Measurements from ENCODE around the gene BCAS3.

BCAS3 gene

GRCh38 chr17:61411261-61412142 is 733.9 kb downstream of the BCAS3 start:
- peak; percentile 12 for ATAC-seq (replicated peaks; ENCODE audit: extremely low read depth, poor library complexity, severe bottlenecking)
- no peak overlapping the region for H3K27ac Mint-ChIP-seq (ENCODE audit: low read depth)
- peaks cover 9% of the 10 kb centered on the region for H3K36me3 Mint-ChIP-seq (ENCODE audit: insufficient read depth)
- H3K4me1 Mint-ChIP-seq, result peaks cover 15% of the 10 kb centered on the region
- peak; percentile 16 to 22 for DNase-seq (ENCODE audit: low spot score in 2 of 2)
- peak overlapping the region; percentile 74 for H3K4me3 Mint-ChIP-seq
- H3K27me3 Mint-ChIP-seq, result peaks cover 38% of the 10 kb centered on the region
- no peaks in the 10 kb centered on the region for H3K9me3 Mint-ChIP-seq

DNA sequence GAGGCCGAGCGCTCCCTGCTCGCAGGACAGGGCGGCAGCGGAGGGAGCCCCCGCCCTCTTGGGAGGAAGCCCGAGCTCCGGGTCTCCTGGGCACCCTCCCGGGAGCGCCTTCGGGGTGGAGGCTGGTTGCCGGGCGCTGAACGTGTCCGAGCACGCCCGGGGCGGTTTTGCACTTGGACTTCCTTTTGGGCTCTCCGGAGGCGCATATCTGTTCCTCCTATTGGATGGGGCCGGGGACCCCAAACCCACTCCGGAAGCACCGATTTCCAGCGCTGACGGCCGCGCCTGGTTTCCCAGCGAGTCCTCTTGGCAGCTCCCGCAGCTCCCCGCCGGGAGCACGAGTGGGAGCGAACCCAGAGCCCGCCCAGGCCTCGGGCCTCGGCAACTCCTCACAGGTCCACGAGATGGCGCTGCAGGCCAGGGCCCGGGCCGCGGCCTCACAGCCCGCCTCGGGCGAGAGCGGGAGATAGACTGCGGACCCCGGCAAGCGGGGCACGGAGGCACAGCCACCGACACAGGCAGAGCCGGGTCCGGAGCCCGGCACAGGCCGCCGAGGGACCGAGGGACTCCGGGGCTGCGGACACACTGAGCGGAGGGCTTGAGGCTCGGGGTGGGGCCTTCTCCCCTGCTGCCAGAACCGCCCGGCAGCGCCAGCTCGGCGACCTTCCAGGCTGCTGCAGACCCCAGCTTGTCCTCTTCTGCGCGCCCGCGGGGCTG is 734.6 kb downstream of the BCAS3 start:
- DNase-seq (ENCODE audit: low spot score in 2 of 2) (peak; percentile 73 to 83), ATAC-seq (replicated peaks; ENCODE audit: extremely low read depth, poor library complexity, severe bottlenecking) (peak; percentile 77)
- peaks cover 30% of the 10 kb centered on the region for H3K27me3 Mint-ChIP-seq
- H3K9me3 Mint-ChIP-seq, result no peaks in the 10 kb centered on the region
- H3K4me1 Mint-ChIP-seq, result peaks cover 15% of the 10 kb centered on the region
- peaks cover 12% of the 10 kb centered on the region for H3K36me3 Mint-ChIP-seq (ENCODE audit: insufficient read depth)
- H3K27ac Mint-ChIP-seq (ENCODE audit: low read depth), result no peak overlapping the region
- H3K4me3 Mint-ChIP-seq, result peak overlapping the region; percentile 74

- Mint-ChIP-seq H3K9me3 (no peaks in the 10 kb centered on the region), H3K27me3 (peaks cover 22% of the 10 kb centered on the region), H3K27ac (ENCODE audit: low read depth) (no peak overlapping the region), H3K4me1 (peaks cover 15% of the 10 kb centered on the region), H3K4me3 (peak overlapping the region; percentile 74), H3K36me3 (ENCODE audit: insufficient read depth) (peaks cover 12% of the 10 kb centered on the region)
- DNase-seq (ENCODE audit: low spot score in 2 of 2) (no peak), ATAC-seq (replicated peaks; ENCODE audit: extremely low read depth, poor library complexity, severe bottlenecking) (no peak)
Observed at GRCh38 chr17:61412860-61413660, 735.4 kb downstream of the BCAS3 start.

DNA sequence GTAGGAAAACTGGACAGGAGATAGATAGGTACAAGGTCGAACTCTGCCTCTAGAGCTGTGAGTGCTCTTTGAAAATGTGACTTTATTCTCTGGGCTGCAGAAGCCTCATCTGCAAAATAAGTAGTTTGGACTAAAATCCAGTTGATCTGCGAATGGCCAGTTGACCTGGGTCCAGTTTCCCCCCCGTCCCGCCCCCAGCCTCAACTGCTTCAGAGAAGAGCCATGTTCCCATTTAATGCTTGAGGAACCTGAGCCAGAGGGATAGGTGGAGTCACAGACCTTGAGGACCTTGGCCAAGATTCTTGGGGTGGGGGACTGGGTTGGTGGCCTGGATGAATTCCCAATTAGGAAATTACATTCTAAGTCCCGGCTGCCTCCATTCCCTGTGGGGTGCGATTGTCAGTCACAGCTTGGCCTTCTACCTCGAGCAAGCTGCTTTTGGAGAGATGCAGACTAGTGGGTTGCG is 736.0 kb downstream of the BCAS3 start:
- DNase-seq (ENCODE audit: low spot score in 2 of 2) (no peak), ATAC-seq (replicated peaks; ENCODE audit: extremely low read depth, poor library complexity, severe bottlenecking) (no peak)
- Mint-ChIP-seq H3K27me3 (peaks cover 17% of the 10 kb centered on the region), H3K36me3 (ENCODE audit: insufficient read depth) (peaks cover 9% of the 10 kb centered on the region), H3K4me3 (peak overlapping the region; percentile 74), H3K9me3 (no peaks in the 10 kb centered on the region), H3K4me1 (peaks cover 12% of the 10 kb centered on the region), H3K27ac (ENCODE audit: low read depth) (no peak overlapping the region)

GRCh38 chr17:61414141-61414935 is 736.7 kb downstream of the BCAS3 start:
- Mint-ChIP-seq H3K9me3 (no peaks in the 10 kb centered on the region), H3K4me3 (no peak overlapping the region), H3K27me3 (peaks cover 19% of the 10 kb centered on the region), H3K27ac (ENCODE audit: low read depth) (no peak overlapping the region), H3K36me3 (ENCODE audit: insufficient read depth) (peaks cover 8% of the 10 kb centered on the region), H3K4me1 (peaks cover 10% of the 10 kb centered on the region)
- no peak for DNase-seq (ENCODE audit: low spot score in 2 of 2)
- ATAC-seq (replicated peaks; ENCODE audit: extremely low read depth, poor library complexity, severe bottlenecking), result no peak

DNA sequence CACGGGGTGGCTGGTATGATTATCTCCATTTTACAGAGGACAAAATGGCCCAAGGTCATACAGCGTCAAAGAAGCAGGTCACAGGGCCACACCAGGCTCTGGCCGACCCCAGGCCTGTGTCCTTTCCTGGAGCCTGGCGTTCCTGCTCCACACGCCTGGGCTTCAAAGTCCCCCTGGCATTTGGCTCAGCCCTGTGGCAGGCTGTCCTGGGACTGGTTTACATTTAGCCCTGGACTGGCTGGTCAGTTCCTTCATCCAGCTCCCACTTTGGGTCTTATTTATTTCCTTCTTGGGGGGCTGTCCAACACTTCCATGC is 737.2 kb downstream of the BCAS3 start:
- Mint-ChIP-seq H3K4me3 (no peak overlapping the region), H3K9me3 (no peaks in the 10 kb centered on the region)
- no peak for ATAC-seq (replicated peaks; ENCODE audit: extremely low read depth, poor library complexity, severe bottlenecking)

DNA sequence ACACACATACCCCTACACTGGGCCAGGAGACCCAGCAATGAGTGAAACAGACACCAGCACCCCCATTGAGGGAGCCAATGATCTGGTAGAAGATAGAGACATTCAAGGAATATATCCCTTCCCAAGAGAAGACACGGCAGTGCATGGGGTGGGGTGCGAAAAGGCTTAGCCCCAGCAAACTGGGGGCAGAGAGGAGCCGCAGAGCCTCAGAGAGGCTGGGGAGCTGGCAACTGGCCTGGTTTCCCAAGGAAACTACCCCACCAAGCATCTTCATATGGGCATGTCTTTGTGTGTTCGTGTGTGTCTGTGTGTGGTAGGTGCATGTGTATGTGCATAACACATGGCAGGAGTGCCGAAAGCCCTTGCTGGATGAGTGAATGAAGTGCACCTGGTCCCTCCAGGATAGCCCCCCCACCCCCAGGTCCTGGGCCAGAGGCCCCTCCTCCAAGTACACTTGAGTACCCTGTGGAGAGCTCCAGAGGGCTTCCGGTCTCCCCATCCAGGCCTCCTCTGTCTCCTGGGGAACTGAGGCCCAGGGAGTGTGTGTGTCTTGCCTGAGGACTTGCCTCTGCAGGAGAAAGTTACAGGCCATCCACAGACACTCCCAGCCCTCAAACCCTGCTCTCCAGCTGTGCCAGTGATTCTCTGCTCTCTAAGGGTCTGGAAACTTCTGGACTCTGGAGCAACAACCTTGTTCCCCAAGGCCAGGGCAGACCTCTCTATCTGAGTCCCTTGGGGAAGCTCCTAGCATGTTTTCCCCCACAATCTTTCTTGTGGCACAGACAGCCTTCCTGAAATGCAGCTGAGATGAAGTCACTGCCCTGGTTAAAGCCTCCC is 737.9 kb downstream of the BCAS3 start:
- peaks cover 1% of the 10 kb centered on the region for H3K4me1 Mint-ChIP-seq
- ATAC-seq (replicated peaks; ENCODE audit: extremely low read depth, poor library complexity, severe bottlenecking) (no peak), DNase-seq (ENCODE audit: low spot score in 2 of 2) (no peak)
- peaks cover 7% of the 10 kb centered on the region for H3K36me3 Mint-ChIP-seq (ENCODE audit: insufficient read depth)
- H3K4me3 Mint-ChIP-seq, result no peak overlapping the region
- H3K27ac Mint-ChIP-seq (ENCODE audit: low read depth), result no peak overlapping the region
- no peaks in the 10 kb centered on the region for H3K9me3 Mint-ChIP-seq
- peaks cover 22% of the 10 kb centered on the region for H3K27me3 Mint-ChIP-seq

More for the DNA sequence above, 737.2 kb downstream of the BCAS3 start:
- H3K27me3 Mint-ChIP-seq, result peaks cover 22% of the 10 kb centered on the region
- no peak for DNase-seq (ENCODE audit: low spot score in 2 of 2)
- peaks cover 6% of the 10 kb centered on the region for H3K36me3 Mint-ChIP-seq (ENCODE audit: insufficient read depth)
- peaks cover 8% of the 10 kb centered on the region for H3K4me1 Mint-ChIP-seq
- H3K27ac Mint-ChIP-seq (ENCODE audit: low read depth), result no peak overlapping the region

- Mint-ChIP-seq H3K4me3 (no peak overlapping the region), H3K9me3 (no peaks in the 10 kb centered on the region), H3K27ac (ENCODE audit: low read depth) (peak overlapping the region; percentile 29), H3K27me3 (peaks cover 26% of the 10 kb centered on the region), H3K4me1 (no peaks in the 10 kb centered on the region), H3K36me3 (ENCODE audit: insufficient read depth) (peaks cover 7% of the 10 kb centered on the region)
- no peak for ATAC-seq (replicated peaks; ENCODE audit: extremely low read depth, poor library complexity, severe bottlenecking)
- DNase-seq (ENCODE audit: low spot score in 2 of 2), result no peak
Observed at GRCh38 chr17:61416211-61416539, 738.5 kb downstream of the BCAS3 start.

DNA sequence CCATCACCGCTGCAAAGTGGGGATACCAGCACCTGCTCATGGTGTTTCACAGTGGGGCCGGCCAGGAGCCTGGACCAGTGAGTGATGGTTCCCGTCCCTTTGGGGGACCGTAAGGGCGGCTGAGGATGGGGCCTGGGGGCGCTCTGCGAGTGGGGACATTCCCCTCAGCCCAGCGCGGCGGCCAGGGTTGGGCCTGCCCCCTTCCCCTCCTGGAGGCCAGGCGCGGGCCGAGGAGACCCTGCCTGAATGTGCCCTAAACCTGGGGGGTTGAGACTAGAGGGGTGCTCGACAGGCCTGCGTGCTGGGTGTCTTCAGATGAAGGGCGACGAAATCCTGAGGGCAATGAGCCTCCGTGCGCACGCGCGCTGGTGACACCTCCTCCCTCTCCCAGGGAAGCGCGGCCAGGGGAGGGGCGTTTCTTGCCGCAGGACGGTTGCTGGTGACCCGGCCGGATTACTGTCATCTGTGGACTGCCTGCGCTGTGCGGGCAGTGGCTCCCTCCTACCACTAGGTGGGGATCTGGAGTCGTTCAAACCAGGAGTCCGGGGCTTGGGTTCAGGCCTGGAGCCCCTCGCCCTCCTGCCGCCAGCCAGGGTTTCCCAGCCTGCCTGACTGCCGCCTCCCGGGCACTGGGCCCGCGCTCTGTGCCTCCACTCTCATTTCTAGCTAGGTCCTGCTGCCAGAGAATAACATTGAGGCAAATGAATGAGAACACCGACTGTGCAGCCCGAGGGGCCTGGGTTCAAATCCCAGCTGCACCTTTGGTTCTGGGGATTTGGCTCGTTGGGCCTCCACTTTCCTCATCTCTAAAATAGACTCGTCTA is 739.1 kb downstream of the BCAS3 start:
- peaks cover 32% of the 10 kb centered on the region for H3K27me3 Mint-ChIP-seq
- peak overlapping the region; percentile 29 for H3K27ac Mint-ChIP-seq (ENCODE audit: low read depth)
- no peaks in the 10 kb centered on the region for H3K4me1 Mint-ChIP-seq
- DNase-seq (ENCODE audit: low spot score in 2 of 2) (peak in 1 of 2 donors; percentile 29), ATAC-seq (replicated peaks; ENCODE audit: extremely low read depth, poor library complexity, severe bottlenecking) (no peak)
- no peaks in the 10 kb centered on the region for H3K9me3 Mint-ChIP-seq
- H3K36me3 Mint-ChIP-seq (ENCODE audit: insufficient read depth), result peaks cover 7% of the 10 kb centered on the region
- H3K4me3 Mint-ChIP-seq, result no peak overlapping the region

DNA sequence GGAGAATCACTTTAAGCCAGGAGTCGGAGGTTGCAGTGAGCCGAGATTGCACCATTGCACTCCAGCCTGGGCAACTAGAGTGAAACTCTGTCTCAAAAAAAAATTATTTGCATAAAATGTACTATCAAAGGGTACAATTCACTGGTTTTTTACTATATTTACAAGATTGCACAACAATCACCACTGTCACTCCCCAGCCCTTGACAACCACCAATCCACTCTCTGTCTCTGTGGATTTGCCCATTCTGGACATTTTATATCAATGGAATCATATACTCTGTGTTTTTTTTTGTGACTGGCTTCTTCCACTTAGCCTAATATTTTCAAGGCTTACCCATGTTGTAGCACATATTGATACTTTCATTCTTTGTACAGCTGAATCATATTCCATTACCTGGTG is 740.8 kb downstream of the BCAS3 start:
- peaks cover 49% of the 10 kb centered on the region for H3K27me3 Mint-ChIP-seq
- no peaks in the 10 kb centered on the region for H3K4me1 Mint-ChIP-seq
- H3K4me3 Mint-ChIP-seq, result no peak overlapping the region
- H3K36me3 Mint-ChIP-seq (ENCODE audit: insufficient read depth), result peaks cover 5% of the 10 kb centered on the region
- no peak overlapping the region for H3K27ac Mint-ChIP-seq (ENCODE audit: low read depth)
- DNase-seq (ENCODE audit: low spot score in 2 of 2) (no peak), ATAC-seq (replicated peaks; ENCODE audit: extremely low read depth, poor library complexity, severe bottlenecking) (no peak)
- H3K9me3 Mint-ChIP-seq, result no peaks in the 10 kb centered on the region

All from central memory CD8-positive, alpha-beta T cell (primary cell).